SHP77 (cell line): ENCODE results near the gene XXYLT1.
"Not testable (repeated sequence)": the region's sequence is repeated elsewhere in the genome, so short reads cannot be mapped to it uniquely, and the experiment has no call there.

Experiments
- DNase-seq, 2 experiments: peaks; one replicate each; lab custom pipeline; 2025; lab: John Stamatoyannopoulos, UW

Gene XXYLT1

DNA sequence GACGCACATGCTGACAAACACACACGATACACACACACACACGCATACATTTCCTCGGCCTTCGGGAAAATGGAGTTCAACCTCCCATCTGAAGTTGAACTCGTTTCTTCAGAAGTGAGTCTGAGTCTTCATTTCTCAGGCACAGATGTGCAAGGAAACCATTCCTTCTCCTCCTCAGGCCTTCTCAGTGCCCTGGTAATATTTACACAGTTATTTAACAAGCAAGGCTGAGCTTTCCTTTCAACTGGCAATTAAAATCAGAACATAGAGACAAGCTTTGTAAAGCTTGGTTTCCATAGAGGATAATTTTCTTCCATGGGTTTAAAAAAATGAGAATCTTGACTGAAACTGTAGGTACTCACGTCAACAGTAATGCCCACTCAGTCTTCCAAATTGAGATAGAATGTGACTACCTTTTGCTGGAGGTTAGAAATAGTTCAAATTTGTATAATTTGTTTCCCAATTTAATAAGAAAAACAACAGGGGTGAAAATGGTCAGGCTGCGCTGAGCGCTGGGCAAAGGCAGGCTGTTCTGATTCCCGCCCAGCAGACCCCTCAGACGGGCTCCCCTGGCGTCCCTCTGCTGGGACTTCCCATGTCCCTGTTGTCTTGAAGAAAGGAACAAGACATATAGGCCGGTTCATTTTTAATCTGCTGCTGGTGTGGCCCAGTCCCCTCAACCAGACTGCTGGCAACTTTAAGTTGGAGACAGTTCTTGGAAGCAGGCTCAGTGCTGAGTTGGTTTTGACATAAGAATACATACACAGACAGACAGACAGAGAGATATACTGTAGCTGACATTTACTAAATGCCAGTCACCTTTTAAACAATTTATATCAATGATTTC is 174.3 kb downstream of the XXYLT1 start:
- DNase-seq: no peak

- DNase-seq: no peak
These were observed 174.9 kb downstream of the XXYLT1 start for GRCh38 chr3:195096053-195096452.

DNA sequence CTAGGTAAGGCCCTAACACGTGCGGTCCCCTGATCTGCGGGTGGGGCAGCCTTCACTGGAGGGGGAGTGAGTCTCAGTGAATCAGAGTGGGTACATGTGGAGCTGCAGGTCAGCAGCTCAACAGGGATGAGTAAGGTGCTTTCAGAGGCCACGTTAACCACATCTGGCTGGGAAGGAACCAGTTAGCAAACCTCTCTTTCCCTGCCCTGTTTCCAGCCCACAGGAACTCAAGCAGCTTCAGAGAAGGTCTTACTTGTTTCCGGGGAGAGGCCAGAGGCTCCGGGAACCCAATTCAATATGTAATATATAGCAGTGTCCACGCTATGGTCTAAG is 175.3 kb downstream of the XXYLT1 start:
- no peak for DNase-seq

DNA sequence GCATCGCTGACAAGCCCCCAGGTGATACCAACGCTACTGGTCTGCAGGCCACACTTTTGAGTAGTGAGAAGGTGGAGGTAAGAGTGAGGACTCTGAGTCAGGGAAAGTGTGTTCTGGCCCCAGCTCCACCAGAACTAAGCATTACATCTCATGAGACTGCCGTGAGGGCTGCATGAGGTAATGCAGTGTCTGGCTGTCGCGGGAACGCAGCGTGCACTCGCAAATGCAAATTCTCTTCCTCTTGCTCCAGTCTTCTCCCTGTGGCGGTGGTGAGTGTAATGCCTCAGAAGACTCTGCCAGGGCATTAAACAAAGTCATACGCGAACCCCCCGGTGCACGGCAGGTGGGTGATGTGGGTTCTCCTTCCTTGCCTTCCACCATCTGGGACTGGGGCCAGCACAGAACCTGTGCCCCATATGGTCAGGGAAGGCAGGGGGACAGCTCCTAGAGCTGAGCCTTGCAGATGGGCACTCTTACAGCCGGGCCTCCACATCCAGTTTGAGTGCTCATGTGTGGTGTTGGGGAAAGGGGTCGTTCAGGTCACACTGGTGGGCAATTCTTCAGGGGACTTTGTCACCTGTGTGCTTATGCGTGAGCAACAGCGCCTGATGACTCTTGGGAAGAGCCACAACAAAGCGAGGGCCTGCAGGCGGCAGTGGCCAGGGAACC is 175.8 kb downstream of the XXYLT1 start:
- DNase-seq: no peak

DNA sequence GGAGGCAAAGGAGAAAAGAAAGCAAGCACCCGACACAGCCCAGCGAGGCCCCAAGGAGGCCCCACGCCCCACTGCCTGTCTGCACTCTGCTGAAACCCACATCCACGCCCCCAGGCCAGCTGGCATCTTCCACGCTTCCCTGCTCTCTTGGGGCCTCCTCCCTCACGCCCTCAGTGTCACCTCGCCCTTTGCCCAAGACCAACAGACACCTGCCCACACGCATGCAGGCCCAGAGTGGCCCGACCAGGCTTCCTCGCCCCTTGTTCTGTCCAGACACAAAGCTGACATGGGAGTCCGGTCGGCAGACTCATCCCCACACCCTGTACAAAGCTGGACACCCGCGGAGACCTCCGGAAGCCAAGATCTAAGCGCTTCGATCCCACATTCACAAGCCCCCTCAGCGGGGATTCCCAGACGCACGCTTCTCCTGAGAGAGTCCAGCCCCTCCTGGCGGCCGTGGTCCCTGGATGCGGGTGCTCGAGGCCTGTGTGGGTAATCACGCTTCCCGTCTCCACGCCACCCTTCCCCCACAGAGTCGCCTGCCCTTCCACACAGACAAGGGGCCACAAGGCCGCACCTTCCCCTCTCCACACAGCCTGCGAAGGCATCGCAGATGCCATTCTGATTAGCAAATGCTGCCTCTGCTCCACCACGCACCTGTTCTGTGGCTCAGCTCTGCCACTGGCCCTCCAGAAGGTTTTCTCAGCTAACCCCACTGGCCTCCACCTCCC is 176.6 kb downstream of the XXYLT1 start:
- no peak for DNase-seq

DNA sequence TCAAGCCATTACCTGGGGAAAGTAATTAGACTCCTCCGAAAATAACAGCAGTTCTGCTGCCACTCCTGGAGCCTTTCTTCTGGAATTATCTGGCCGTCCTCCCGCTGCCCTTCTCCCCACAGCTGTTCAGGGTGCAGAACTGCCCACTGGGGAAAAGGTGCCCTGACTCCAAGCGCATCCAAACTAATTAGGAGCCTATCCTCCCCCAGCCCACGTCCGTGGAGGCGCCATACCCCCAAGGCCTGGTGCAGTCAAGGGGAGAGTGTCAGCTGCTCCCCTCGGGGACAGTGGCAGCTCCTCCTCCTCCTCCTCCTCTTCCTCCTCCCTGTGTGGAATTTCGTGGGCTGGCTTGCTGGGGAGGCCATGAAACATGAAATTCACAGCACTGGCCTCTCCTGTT is 177.2 kb downstream of the XXYLT1 start:
- DNase-seq: no peak

GRCh38 chr3:195087840-195088601 is 182.9 kb downstream of the XXYLT1 start:
- DNase-seq: not testable (repeated sequence)

DNA sequence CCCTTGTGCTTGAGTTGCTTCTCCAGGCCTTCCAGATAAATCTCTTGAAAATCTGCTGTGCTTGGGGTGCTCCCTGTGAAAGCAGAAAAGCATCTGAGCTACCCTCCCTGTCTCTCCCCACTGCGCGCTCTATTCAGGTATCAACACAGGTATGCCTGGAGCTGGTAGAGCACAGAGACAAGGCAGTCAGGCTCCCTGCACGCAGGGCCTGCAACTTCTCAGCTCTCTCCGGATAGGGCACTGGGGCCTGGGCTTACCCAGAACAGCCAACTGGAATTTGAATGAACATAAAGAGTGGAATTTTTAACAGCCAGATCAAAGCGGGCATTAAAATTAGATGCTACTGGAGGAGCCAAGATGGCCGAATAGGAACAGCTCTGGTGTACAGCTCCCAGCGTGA is 183.6 kb downstream of the XXYLT1 start:
- no peak for DNase-seq

- no peak for DNase-seq
These were observed 184.1 kb downstream of the XXYLT1 start for GRCh38 chr3:195086885-195087284.

- no peak for DNase-seq
These were observed 184.6 kb downstream of the XXYLT1 start for GRCh38 chr3:195086341-195086740.

- DNase-seq: no peak
These were observed 185.4 kb downstream of the XXYLT1 start for GRCh38 chr3:195085356-195086130.

DNA sequence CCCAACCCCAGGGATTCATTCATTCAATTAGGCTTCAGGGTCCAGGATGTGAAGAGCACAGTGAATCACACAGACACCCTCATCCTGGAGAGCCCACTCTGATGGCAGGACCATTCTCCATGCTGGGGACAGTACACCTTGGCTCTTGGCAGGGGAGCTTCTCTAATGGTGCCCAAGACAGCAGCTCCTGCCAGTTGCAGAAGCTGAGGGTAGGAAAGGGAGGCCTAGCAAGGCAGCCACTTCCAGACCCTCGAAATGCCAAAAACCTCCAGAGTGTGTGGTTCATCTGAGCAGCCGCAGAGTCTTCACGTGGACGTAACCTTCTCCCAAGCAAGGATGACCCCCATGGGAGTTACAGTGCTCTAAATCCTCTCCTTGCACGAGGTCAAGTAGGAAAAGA is 186.2 kb downstream of the XXYLT1 start:
- DNase-seq: no peak

DNA sequence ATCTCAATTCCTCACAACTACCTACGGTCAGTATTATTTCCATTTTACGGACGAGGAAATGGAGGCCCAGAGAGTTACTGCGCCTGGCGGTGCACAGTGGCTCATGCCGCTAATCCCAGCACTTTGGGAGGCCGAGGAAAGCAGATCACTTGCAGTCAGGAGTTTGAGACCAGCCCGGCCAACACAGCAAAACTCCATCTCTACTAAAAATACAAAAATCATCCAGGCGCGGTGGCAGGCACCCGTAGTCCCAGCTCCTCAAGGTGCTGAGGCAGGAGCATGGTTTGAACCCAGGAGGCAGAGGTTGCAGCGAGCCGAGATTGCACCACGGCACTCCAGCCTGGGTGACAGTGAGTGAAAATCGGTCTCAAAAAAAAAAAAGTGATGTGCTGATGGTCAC is 187.3 kb downstream of the XXYLT1 start:
- DNase-seq: no peak

DNA sequence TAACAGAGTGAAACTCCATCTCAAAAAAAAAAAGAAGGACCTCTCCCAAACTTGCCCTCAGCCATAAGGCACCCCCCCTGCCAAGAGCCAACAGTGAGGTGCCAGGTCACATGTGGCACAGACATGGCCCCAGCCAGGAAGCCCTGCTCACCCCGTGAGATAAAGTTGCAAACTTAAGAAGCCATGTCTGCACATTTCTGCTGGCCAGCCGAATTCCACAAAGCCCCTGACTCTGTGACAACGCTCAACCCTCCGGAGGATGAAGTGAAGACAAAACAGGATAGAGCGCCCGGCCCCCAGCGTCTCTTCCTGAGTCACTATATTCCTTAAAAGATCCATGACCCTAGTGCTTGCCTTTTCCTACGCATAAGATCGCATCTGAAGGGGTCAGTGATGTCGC is 188.1 kb downstream of the XXYLT1 start:
- DNase-seq: no peak

DNA sequence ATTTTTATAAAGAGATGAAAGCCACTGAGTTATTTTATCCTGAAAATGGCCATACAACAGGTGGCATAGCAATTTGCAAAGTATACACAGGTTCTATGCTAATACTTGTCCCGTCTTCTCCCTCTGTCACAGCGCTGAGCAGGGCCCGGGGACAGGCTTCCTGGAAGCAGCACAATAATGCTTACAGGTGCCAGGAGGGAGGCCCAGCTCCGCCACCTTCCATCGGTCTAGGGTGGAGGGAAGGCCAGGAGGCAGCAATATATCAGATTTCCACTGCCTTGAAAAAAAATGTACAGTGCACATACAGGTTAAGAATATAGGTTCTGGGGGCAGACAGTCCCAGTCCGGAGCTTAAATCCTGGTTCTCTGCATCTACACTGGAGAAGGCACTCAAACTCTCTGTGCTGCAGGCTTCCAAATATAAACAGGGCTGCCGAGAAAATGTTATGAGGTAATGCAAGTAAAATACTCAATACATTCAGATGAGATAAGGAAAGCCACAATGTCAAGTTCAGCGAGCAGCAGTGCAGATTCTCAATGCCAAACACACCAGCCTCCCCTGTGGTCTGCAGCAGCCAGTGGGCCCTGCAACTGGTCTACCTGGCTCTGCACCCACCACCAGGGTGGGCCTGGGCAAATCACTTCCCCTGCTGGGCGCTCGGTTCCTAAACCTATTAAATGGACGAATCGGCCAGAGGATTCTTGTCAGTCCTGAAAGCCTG is 189.6 kb downstream of the XXYLT1 start:
- DNase-seq: no peak

DNA sequence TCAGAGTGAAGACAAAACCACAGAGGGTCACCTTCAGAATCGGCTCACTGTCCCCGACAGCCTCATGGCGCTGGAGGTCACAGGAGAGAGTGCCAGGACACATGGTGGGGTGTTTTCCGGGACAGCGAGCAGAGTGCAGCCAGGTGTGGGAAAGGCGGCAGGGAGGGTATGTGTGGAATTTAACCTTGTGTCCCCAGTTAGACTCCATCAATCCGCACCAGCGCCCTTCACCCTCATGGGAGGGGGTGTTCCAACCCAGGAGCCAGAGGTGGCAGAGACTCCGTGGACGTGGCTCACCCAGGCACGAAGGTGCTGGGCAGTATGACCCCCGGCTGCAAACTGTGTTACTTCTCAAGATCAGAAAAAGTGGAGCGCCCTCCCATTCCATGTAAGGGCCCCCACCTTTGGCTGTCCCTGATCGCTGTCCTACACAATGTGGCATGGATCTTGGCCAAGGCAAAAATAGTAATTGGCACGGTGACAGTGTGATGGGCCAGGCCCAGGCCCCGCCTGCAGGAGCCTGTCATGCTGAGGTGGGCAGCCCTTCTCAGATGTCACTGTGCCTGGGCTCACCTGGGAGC is 190.3 kb downstream of the XXYLT1 start:
- no peak for DNase-seq

DNA sequence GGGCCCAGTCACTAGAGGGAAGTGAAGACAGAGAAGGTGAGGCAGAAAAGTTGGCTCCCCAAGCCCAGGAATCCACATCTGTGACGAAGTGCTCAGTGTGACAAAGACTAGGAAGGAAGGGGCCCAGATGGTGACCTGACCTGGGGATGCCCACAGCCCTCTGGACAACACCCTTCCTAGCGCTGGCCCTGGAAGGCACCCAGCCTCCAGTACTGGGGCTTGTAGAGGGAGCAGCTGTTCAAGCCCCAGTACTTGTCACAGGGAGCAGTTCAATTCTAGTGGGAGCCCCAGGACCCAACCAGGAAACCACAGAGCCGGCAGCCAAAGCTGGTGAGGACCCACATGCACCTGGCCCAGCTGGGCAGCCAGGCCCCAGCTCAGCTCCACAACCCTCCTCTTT is 190.8 kb downstream of the XXYLT1 start:
- no peak for DNase-seq

GRCh38 chr3:195079636-195080035 is 191.3 kb downstream of the XXYLT1 start:
- no peak for DNase-seq

DNA sequence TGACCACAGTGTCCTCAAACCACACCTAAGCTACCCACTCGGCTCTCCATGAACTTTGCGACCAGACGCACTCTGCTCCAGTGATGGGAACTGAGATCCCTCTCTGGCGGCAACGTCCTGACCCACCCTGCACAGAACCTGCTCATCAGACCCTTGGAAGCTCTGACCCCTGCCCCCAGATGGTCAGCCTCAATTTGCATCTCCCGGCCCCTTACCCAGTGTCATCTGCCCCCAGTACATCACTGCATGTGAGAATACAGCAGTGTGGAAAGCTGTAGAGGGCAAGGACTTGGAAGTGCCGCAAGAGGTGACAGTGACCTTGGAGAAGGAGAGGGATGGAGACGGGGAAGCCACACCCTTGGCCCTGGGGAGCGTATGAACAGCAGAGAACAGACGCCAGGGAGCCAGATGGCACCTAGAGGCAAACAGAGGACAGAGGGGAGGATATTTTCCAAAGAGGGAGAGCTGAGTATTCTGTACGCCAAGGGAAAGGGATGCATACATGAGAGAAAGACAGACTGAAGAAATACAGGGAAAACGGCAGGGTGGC is 192.0 kb downstream of the XXYLT1 start:
- DNase-seq: no peak
